Fibroblast of peridontal ligament (primary cell): ENCODE data around the gene SPATA3.
"Not testable (repeated sequence)": the region's sequence is repeated elsewhere in the genome, so short reads cannot be mapped to it uniquely, and the experiment has no call there.

Source experiments
- DNase-seq: peaks from one replicate; pipeline ENCODE4 v3.0.0-alpha.2; 2010; ENCODE audit errors: extremely low read depth

Gene SPATA3

DNA sequence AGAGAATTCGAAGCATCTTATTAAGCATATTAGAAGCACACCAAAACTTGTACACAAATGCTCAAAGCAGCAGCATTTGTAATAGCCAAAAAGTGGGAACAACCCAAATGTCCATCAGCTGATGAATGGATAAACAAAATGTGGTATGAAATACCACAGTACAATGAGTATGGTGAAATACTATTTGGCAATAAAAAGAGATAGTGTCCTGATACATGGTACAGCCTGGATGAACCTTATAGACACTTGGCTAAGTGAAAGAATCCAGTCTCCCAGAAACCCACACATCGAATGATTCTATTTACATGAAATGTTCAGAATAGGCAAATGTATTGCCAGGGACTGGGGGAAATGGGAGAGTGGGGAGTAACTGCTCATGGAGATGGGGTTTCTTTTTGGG lies 3.0 kb downstream of the SPATA3 start:
- DNase-seq, result no peak

DNA sequence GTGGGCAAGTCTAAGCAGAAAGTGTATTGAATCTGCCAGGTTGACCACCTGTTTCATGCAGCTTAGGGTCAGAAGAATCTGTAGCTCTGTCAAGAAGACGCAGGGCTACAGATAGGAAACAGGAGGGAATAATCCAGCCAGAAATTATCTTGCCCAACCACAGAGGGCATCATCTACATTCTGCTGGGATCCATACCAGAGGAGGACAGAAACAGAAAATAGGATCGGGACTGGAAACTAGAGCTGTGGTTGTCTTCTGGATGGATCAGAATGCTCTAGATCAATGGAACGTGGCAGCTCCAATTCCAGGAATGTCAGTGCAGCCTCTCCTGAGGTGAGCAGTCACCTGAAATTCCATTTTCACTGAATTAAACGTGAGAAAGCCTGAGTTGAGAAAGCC lies 3.6 kb downstream of the SPATA3 start:
- no peak for DNase-seq

DNA sequence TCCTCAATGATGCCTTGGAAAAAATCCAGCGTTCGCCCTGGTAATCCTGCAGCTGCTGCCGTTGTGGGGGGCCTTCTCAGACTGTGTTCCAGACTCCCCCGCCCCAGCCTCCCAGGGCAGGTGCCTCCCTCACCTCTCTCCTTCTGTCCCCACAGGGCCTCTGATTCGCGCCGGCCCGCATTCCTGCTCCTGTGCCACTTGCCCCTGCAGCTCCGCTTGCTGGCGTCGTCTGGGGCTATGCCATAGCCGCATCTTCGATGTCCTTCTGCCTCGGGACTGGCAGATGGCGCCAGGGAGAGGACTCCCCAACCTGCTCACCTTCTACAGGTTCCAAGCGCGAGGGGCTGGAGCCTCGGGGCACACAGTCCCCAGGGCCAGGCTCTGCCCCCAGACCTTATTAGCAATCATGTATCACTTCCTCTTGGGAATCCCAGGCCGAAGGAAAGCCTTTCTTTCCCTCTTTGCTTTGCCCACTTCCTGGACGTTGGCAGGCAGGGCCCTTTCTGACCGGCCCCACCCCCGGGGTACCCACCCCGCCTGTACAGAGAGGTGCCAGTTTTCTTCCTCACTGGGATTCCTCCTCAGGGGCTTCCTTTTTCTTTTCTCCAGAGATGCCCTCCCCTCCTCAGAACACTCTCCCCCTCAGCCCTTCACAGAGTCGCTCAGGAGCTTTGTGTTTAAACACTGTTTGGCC lies 4.4 kb downstream of the SPATA3 start:
- no peak for DNase-seq

DNA sequence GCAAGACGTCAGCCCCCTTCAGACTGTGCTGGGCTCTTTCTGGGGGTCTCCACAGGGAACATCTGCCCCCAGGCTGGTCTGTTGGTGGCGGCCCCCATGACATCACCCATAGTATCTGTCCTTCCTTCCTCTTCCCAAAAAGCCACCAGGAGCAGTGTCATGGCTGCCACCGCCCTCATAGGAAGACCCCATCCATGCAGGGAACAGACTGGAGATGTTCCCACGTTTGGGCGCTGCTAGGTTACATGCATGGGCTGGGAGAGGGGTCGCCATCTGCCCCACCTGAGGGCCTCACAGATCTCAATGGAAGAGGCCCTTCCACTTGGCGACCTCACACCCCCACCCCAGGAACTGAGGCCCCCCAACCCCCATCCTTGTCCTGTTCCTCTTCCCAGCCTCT lies 5.1 kb downstream of the SPATA3 start:
- no peak for DNase-seq

DNA sequence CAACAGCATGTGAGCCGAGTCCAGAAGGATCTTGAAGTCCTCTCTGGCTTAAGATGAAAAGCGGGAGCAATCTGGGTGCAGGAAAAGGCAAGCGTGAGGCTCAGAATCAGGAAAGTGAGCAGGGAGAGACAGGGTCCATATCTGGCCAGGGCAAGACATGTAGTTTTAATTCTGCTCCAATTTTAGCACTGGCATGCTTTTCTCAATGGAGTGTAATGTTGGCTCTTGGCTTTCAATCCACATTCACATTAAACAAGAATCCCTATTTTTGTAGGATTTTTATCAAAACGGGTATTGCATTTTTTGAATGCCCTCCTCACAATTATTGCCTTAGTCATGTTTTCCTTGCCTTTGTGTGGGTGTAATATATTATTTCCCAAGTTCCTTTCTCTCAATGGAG lies 6.0 kb downstream of the SPATA3 start:
- no peak for DNase-seq

DNA sequence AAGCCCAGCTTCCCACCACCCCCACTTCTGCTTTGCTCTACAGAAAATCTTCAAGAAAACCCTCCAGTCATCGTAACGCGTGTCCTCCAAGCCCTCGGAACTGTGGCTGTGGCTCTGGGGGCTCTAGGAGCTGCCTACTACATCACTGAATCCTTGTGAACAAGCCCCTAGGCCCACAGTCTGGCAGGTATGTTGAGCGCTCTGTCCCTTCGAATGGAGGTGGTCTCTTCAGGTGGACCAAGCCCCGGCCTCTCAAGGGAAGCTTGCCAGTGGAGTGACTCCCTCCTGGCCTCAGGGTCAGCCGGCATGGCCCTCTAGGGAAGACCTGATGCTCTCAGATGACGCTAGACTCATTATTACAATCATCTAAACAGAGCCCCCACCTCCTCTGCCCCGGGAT lies 6.7 kb downstream of the SPATA3 start:
- no peak for DNase-seq

DNA sequence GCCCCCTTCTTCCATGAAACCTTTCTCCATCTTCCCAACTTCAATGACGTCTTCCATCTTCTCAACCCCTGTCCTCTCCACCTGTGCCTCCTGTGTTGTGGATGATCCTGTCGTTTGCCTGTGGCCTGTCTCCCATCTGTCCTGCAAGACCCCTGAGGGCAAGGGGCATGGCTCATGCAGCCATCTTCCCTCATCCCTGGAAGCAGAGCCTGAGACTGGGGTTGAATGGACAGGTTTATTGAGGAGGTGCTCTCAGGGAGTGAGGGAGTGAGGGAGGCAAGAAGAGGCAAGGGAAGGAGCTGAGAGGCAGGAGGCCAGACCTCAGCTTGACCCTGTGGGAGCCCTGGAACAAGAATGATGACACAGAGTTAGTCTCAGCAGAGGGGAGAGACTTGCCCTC lies 7.3 kb downstream of the SPATA3 start:
- no peak for DNase-seq

DNA sequence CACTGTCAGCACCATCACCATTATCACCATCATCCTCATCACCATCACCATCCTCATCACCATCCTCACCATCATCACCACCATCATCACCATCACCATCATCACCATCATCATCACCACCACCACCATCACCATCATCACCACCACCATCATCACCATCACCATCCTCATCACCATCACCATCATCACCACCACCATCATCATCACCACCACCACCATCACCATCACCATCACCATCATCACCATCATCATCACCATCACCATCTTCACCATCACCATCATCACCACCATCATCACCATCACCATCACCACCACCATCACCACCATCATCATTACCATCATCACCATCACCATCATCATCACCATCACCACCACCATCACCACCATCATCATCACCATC lies 9.0 kb downstream of the SPATA3 start:
- not testable (repeated sequence) for DNase-seq

DNA sequence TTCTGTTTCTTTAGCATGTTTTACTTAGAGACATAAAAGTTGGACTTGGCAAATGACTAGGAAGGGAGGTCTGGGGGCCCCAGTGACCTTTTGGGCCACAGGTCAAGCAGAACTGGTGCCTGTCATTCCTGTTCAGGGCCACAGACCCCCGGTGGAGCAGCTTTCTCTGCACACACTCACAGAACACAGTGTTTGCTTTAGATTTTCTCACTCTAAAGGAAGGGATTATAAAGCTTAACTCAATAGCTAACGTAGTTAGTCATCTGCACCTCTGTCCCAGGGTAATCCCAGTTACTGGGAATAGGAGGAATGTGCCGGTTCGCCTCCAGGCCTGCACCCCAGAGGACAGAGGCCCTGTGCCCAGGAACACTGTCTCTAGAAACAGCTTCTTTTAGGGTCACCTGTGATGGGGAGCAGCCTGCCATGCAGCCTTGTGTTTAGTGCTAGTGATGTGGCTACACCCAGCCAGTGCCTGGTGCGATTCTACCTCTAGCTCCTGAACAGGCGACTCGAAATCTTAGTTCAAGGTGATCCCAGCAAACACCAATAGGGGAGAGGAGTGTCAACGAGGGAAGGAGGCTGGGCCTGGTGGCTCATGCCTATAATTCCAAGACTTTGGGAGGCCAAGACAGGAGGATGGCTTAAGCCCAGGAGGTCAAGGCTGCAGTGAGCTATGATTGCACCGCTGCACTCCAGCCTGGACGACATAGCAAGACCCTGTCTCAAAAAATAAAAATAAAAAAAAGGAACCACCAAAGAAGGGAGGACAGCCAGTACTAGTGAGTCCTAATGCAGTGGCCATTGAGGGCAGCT lies 11.6 kb downstream of the SPATA3 start:
- DNase-seq, result no peak

DNA sequence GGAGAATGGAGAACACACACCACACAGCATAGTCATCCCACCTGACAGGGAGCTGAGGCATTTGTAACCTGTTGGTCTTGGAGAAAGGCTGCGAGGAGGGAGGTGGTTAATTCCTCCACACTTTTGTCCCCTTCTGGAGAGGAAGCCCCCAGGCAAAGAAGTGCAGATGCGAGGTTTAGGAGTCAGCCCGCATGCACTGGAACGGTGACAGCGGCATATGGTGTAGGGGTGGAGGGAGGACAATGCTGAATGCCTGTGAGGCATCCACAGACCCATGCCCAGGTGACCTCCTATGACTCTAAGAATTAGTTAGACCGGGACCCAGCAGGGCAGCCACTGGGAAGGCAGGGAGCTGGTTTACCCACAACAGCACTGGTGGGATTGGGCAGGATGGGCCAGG lies 12.2 kb downstream of the SPATA3 start:
- no peak for DNase-seq

DNA sequence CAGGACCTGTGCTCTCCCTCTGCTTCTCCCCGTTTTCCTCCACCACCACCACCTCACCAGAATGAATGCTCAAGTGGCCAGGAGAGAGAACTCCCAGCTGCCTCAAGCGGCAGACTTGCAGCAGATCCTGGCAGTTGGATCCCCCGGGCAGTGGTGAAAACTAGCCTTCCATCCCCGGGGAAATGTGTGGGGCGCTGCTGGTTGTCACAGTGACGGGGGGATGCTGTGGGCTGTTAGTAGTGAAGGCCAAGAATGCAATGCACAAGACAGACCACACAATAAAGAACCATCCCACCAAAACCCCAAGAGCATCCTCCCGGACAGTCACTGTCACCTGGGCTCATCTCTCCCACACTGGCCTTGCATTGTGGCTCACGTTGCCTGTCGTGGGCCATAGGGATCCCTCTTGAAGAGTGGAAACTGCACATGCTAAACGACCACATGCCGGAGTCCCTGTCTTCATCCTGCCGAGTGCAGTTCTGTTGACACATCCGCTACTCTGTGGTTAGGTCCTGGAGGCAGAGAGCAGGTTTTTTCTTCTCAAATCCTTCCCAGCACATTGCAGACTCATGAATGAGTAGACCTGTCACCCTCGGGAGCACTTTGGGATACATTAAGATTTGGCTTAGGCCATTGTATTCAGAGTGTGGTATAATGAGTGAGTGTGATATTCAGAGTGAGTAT lies 13.5 kb downstream of the SPATA3 start:
- no peak for DNase-seq

DNA sequence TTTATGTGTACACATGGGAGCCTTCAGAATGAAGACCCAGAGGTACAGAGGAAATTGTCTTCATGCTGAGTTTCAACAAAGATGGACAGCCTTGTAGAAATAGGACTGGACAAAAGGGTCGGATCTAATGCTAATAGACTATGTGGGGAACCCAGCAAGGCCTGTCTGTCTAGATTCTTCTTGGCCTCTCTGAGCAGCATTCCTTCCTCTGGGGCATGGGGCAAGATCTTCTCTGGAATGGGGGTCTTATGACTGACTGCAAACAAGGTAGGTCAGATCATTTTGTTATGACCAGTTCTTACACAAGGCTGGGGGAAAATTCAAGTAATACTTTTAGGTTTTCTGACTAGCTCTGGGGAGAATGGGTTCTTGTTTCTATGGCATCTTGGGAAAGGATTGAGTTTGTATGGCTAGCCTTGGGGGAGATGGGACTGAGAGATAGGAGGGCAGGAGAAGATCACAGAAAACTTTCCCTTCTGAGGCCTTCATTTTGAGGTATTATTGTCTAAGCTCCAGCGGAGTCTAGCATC lies 14.3 kb downstream of the SPATA3 start:
- no peak for DNase-seq

DNA sequence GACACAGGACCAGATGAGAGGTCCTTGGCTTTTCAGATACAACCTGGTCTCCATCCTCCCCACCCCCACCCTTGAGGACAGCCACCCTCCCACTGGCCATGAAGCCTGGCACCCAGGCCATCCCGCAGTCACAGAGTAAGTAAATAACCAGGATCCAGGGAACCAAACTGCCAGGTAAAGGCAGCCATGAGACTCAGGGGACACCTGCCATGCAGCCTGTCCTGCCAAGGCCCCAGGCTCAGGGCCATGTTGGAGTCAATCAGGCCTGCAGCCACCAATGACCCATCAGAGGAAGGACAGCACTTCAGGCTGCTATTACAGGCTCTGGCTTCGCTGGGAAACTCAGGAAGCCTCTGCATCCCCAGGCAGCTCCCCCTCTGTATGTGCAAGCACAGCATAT lies 15.6 kb downstream of the SPATA3 start:
- DNase-seq, result no peak

DNA sequence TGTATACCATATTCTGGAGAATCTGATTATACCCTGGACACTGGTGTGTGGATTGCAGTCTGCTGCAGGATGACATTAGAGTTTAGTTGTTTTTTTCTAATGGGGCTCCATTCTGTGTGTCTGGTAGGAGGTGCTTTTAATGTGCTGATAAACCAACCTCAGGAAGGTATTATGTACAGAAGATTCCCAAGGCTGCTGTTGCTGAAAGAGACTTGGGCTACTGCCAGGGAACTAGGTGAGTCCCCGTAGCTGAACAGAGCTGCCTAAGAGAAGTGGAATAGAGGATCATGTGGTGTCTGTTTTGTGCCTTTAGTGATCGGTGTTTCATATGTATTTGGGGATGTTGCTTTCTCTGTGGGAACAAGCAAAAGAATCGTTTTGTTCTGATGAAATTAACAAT lies 16.5 kb downstream of the SPATA3 start:
- DNase-seq, result no peak

DNA sequence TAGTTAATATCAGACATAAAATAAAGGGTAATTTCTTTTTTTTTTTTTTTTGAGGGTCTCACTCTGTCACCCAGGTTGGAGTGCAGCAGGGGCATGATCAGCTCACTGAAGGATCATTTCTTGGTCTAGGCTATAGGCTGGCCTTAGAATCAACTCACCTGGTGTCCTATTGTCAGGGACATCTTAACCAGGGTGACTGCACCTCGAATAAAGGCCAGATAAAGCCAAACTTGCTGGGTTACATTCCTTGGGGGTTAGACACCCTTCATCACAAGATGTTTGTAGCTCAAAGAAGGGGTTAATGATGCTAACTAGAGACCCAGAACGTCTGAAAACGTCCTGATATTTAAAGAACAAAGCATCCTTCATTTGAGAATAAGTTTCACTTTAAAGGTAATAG lies 17.9 kb downstream of the SPATA3 start:
- no peak for DNase-seq

DNA sequence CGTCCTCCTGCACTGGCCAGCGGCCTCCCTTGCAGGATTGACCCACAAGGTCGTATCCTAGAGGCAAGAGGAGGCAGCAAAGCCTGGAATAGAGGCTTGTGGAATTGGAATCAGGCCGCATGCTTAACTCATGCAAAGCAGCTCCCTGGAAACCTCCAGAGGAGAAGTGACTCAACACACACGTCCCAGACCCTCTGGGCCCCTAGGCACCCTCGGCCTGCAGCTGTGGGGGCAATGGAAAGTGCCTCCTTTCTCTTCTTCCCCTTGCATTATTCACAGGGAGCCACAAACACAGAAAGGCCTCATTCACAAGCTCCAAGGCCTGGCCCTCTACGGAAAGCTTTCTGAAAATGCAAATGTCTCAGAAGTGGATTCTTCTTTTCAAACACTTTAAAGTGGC lies 19.6 kb downstream of the SPATA3 start:
- no peak for DNase-seq

DNA sequence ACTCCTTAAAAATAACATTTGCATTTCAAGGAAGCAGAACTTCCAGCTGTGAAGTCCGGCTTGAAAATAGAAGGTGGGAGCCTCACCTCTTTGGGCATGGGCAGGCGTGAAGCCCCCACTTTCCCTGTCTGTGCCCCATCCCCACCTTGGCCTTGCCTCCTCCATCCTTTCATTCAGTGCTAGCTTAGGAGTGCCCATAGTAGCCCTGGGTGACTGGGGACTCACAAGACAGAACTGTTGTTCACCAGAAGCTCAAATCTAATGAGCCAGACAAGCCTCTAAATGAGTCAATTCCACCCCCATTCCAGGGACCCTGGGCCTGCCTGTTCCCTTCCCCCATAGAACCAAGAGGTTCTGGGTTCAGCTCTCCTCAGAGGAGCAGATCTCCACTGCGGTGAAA lies 20.0 kb downstream of the SPATA3 start:
- DNase-seq, result no peak

DNA sequence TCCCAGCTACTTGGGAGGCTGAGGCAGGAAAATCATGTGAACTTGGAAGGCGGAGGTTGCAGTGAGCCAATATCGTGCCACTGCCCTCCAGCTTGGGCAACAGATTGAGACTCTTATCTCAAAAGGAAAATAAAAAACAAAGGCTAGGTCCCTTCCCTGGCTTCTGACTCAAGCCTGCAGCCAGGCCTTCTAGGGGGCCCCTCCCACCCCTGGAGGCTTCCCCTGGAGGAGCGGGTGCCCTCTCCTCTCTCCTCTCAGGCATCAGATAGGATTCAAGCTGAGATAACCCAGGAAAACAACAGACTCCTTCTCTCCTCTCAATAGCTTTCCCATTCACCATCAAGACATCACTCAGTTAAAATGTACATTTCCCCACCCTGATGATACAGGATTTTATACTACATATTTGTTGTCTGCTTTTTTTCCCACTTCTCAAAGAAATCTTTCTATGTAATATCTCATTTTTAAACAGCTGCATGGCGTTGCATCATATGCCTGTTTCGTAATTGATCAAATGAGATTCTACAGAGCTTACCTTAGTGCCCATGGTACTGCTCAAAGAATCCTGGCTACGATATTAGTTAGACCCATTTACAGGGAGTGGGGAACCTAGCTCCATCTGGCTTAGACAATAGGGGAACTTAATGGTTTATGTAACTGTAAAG lies 20.8 kb downstream of the SPATA3 start:
- DNase-seq, result peak; percentile 9

DNA sequence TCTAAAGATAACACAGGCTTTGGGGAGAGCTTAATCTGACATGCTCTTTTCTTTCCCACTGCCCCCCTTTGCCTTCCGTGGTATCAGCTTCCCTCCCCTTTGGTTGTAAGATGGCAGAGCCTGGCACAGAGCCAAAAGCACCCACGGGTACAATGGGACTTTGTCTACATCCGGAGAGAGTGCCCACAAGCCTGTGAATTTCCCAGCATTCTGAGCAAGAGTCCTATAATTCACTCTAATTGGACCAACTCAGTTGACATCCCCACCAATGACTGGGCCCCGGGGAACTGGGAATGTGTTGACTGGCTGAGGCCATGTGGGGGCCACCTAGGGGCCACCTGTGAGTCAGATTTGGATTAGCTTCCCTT lies 21.3 kb downstream of the SPATA3 start:
- no peak for DNase-seq

DNA sequence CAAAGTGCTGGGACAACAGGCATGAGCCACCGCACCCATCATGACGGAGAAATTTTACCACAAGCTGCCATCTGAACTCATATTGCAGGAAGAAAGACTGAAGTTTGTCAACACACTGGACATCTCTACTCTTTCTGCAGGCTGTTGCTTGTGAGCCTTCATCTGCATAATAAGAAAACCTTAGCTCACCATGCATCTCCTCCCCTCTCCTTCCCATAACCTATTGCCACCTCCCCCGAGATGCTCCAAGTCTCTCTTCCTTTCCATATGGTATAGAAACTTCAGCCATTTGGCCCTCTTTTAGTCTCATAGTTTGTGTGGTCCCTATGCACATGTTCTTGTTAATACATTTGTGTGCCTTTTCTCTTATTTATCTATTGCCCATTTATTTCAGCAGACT lies 22.3 kb downstream of the SPATA3 start:
- no peak for DNase-seq

DNA sequence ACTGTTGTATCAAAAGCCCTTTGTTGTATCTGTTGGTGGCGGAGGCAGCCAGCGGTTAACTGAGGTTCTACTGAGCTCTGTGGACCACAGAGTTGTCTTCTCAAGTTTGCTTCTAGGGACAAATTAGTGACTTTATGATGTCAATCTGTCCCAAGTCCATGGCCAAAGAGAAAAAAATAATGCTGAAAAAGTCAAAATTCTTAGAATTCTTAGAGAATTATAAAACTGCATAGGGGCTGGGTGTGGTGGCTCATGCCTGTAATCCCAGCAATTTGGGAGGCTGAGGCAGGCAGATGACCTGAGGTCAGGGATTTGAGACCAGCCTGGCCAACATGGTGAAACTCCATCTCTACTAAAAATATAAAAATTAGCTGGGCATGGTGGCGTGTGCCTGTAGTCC lies 29.1 kb downstream of the SPATA3 start:
- DNase-seq, result not testable (repeated sequence)

DNA sequence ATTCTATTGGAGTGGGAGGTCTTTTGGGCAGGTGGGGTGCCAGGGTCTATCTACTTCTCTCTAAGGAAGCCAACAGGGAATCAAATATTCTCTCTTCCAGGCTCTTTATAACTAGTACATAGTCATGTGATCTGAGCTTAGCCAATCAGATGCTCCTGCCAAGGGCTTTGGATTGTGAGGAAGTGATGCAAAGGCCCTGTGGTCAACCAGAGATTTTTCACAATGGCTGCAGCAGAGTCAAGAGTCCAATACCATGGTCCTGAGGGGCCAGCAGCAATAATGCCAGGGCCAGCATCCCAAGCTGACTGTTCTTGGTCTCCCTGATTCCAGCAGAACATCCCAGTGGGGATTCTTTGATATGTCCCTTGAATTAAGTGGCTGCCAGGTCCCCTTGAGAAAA lies 33.0 kb downstream of the SPATA3 start:
- DNase-seq, result no peak
